HL-60 (cell line): ENCODE results near the gene SAMD3.

Source experiments
- CTCF ChIP-seq: IDR thresholded peaks from one replicate; pipeline ENCODE4 v1.5.1; 2011; ENCODE audit warnings: low read length, control low read depth, inconsistent platforms; ENCODE audit not compliant: insufficient read depth
- REST ChIP-seq: IDR thresholded peaks from 2 replicates; pipeline ENCODE4 v1.6.1; 2012; ENCODE audit warnings: low read depth; ENCODE audit not compliant: insufficient replicate concordance
- SPI1 ChIP-seq: IDR thresholded peaks from 2 replicates; pipeline ENCODE4 v1.6.1; 2012; ENCODE audit warnings: low read depth, mild to moderate bottlenecking, borderline replicate concordance

GRCh38 chr6:130163266-130163665 is 59.5 kb downstream of the SAMD3 start:
- no peak for TF ChIP-seq CTCF
- no peak for TF ChIP-seq SPI1
- no peak for TF ChIP-seq REST
